Vagina (tissue), 2 donors: ENCODE measurements around the gene XRN1.

Experiments
- CTCF ChIP-seq, 3 experiments: fragments of 450-650 bp in 2 of 3; fragments of 200-600 bp in 1 of 3; sonication (generic) in 1 of 3; IDR thresholded peaks; one replicate each; pipeline ENCODE4 v1.5.1; 2017 to 2019; ENCODE audit warnings: antibody characterized with exemption in 3 of 3, mild to moderate bottlenecking in 2 of 3, moderate library complexity in 2 of 3
- POLR2A ChIP-seq, 2 donors: fragments of 450-650 bp; IDR thresholded peaks; one replicate each; pipeline ENCODE4 v1.6.1; 2017; ENCODE audit warnings: antibody characterized with exemption in 2 of 2, mild to moderate bottlenecking in 2 of 2, moderate library complexity in 2 of 2

GRCh38 chr3:142495103-142495502 lies 47.3 kb upstream of the XRN1 start:
- TF ChIP-seq CTCF (IDR thresholded peaks at IDR 0.05) (no peak), POLR2A (IDR thresholded peaks at IDR 0.05) (no peak)
